GM12872 (cell line): ENCODE results near the gene PABPN1L.

Source experiments
- CTCF ChIP-seq: IDR thresholded peaks from 3 replicates; pipeline ENCODE4 v1.5.1; 2011; ENCODE audit warnings: low read depth, mild to moderate bottlenecking, low read length, moderate library complexity; ENCODE audit not compliant: insufficient read depth

PABPN1L gene

DNA sequence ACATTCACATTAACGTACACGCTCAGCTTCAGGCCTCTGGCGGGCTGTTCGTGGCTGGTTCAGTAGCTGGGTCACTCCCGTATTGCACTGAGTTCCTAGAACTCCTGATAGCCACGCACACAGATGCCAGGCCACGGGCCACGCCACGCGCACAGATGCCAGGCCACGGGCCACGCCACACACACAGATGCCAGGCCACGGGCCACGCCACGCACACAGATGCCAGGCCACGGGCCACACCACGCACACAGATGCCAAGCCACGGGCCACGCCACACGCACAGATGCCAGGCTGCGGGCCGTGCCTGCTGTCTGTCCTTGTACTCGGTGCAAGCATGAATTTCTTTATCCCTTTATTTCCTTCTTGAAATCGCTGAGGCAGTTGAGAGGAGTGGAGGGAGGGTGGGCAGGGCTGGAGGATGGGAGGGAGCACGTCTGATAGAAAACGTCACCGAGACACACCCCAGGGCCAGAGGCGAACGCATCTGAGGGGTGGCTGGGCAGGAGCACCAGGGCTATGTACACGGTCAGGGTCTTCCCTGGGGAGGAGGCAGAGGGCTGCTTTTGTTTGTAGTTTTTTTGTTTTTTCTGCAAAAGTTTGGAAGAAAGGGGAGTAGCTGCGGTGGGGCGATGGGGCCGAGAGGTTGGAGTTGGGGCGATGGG lies 8.6 kb upstream of the PABPN1L start:
- no peak for TF ChIP-seq CTCF

DNA sequence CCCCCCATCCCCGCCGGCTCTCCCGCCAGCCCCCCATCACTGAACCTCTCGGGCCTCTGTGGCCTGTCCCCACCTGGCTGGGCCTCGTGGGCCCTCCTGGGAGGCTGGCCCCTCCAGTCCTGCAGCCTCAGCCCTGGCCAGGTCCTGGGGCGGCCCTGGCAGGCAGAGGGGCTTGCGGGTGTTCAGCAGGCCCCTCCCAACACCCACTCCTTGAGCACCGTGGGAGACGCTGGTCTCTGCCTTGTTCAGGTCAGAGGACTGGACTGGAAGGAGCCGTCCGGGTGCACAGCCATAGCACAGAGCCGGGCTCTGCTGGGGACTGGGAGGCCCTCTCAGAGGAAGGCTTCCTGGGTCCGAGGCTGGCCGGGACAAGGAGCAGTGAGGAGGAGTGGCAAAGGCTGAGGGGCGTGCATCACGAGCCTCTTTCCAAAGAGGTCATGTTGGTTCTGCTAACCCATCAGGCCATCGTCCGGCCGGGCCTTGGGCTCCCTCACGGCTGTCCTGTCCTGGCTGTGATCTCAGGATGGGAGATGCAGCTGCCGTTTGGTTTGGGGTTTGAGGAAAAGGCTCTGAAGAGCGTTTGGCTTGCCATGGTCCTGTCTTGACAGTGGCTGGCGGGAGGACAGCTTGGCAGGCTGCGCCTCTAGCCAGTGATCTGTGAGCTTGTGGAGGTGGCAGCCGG lies 6.3 kb upstream of the PABPN1L start:
- no peak for TF ChIP-seq CTCF

DNA sequence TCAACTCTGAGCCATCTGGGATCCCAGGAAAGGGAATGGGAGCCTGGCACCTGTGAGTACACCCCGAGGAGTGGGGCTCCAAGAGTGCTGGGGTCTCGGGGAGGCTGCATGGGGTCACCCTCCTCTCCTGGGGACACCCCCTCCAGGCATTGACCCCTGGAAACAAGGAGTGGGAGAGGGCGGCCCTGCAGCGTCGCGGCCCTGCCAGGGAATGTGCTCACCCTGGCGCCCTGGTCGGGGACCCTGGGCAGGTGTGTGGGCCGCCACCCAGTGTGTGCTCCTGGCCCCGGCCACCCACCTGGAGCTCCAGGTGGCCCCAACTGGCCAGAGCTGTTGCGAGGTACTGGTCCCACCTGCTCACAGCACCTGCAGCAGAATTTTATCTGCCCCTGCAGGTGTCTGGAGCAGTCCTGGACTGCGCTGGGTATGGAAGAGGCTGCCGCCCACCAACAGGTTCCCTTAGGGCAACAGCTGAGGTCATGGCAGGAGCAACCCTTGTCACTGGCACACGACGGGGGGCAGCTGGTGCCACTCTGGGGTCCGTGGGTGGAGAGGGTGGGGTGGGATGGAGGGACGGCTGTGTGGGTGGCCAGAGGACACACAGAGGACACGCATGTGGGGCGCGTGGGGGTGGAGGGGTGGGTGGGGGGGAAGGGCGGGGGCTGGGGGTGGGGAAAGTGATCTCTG lies 5.4 kb upstream of the PABPN1L start:
- no peak for TF ChIP-seq CTCF

DNA sequence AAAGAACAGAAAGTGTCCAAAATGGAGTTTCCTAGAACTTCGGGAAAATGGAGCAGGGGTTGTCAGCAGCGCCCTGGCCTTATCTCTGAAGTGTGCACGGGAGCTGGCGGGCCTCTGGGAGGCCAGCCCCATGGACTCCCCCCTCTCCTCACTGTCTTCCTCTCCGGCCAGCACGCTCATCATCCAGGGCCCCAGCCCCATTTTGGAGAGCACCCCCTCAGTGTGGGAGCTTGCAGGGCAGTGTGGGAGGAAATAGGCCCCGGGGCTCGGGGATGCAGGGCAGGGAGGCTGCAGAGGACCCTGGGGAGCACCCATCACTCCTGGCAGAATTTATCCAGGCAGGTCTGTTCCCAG lies 4.9 kb upstream of the PABPN1L start:
- no peak for TF ChIP-seq CTCF

GRCh38 chr16:88870608-88871348 lies 4.3 kb upstream of the PABPN1L start:
- TF ChIP-seq CTCF = no peak

GRCh38 chr16:88869673-88869980 lies 3.2 kb upstream of the PABPN1L start:
- no peak for TF ChIP-seq CTCF

DNA sequence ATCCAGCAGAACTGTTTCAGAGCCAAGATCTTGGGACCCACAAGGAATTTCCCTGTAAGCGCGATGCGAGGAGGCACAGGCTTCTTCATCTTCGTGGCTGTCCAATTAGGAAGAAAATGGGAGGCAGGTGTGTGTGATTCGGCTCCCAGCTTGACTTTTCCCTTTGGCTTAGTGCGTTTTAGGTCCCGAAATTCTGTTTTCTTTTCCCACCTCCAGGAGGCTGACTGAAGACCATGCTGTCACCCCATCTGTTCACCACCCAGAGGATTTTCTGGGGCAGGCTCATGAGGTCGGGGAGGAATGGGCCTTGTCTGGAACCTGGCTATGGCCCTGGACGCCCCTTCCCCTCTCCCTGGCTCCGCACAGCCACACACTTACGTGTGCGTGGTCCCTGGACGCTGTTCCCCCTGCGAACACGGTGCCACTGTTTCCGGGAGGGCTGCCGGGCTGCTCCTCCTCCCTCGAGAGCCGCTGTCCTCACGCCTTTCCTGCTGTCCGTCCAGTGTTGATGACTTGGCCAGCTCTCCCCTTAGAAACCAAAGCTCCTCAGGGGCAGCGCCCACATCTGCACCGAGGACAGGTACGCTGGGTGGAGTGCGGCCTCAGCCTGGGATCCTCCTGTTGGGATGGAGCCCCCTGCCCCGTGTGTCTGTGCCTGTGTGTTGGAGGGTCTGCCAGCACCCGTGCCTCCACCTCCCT lies 2.7 kb upstream of the PABPN1L start:
- TF ChIP-seq CTCF = no peak
